ENCODE measurements around the gene ATG16L2.

The ATG16L2 gene

DNA sequence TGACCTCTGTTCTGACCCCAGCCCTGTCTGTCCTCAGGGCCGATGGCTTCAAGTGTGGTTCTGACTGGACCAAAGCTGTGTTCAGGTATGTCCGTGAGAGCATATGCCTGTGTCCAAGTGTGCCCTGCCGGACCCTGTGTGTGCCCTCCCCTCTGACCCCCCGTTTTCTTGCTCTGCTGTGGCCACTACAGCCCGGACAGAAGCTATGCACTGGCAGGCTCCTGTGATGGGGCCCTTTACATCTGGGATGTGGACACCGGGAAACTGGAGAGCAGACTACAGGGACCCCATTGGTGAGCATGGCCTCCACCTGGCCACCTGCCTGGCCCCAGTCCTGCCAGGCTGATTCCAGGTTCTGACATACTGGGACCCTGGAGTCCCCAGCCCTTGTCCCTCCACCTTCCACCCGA, 14.5 kb downstream of the ATG16L2 start:
- Histone ChIP-seq H3K14ac (ENCODE audit: low read length) (no peak overlapping the region), H3K4me3 (ENCODE audit: low read depth, low read length) (no peak overlapping the region), H3K9ac (ENCODE audit: low read length) (no peak overlapping the region), H4K8ac (ENCODE audit: low read depth, low read length) (no peak overlapping the region), H3K36me3 (ENCODE audit: control insufficient read depth in 1 of 2, insufficient read depth in 2 of 2, low read length in 2 of 2) (no peaks in the 10 kb centered on the region), H3K79me2 (ENCODE audit: control insufficient read depth, insufficient read depth, low read length, poor library complexity) (no peaks in the 10 kb centered on the region), H3K23ac (ENCODE audit: low read length) (no peak overlapping the region), H3K9me3 (ENCODE audit: insufficient read depth, low read depth, low read length) (no peaks in the 10 kb centered on the region), H2BK5ac (ENCODE audit: low read depth, low read length, poor library complexity) (no peak overlapping the region), H2AK5ac (ENCODE audit: low read length) (no peak overlapping the region), H3K4me1 (ENCODE audit: control insufficient read depth in 1 of 2, insufficient read depth in 2 of 2, low read length in 2 of 2) (peaks cover 0 to 4% of the 10 kb centered on the region in 2 experiments), H2BK120ac (ENCODE audit: insufficient read depth, low read length, poor library complexity) (no peak overlapping the region), H4K91ac (ENCODE audit: low read depth, low read length) (no peak overlapping the region), H3K4me2 (ENCODE audit: low read length) (no peak overlapping the region), H3K18ac (ENCODE audit: low read length) (no peak overlapping the region), H4K12ac (ENCODE audit: low read depth, low read length) (no peak overlapping the region), H2AFZ (ENCODE audit: insufficient read depth, low read length, poor library complexity) (no peak overlapping the region), H3K4ac (ENCODE audit: low read depth, low read length) (no peak overlapping the region), H3K27ac (ENCODE audit: low read depth, low read length) (no peak overlapping the region), H2BK12ac (ENCODE audit: low read length) (no peak overlapping the region), H3K79me1 (ENCODE audit: low read length) (no peaks in the 10 kb centered on the region), H3K27me3 (ENCODE audit: insufficient read depth, low read length) (no peaks in the 10 kb centered on the region)
- no peak for DNase-seq
- no CpG with 5 or more reads among the region's 7 CpGs for WGBS (ENCODE audit: extremely low coverage, insufficient coverage, insufficient read length)

DNA sequence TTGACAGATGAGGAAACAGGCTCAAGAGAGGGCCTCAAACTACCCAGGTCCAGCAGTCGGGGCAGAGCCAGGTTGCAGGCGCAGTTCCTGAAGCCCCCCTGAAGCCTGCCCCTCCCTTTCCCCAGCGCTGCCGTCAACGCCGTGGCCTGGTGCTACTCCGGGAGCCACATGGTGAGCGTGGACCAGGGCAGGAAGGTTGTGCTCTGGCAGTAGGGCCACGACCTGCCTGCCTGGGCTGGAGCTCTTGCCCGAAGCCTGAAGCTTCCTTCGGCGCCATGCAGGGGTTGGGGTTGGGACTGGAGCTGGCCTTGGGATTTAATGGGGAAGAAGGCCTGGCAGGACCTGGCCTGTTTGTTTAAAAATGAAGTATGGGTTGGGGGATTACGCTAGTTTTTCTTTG, 15.0 kb downstream of the ATG16L2 start:
- no peak overlapping the region for H4K12ac ChIP-seq (ENCODE audit: low read depth, low read length)
- H3K79me1 ChIP-seq (ENCODE audit: low read length) = no peaks in the 10 kb centered on the region
- H2AFZ ChIP-seq (ENCODE audit: insufficient read depth, low read length, poor library complexity) = no peak overlapping the region
- H3K36me3 ChIP-seq (ENCODE audit: control insufficient read depth in 1 of 2, insufficient read depth in 2 of 2, low read length in 2 of 2) = no peaks in the 10 kb centered on the region
- H3K18ac ChIP-seq (ENCODE audit: low read length) = no peak overlapping the region
- H4K8ac ChIP-seq (ENCODE audit: low read depth, low read length) = no peak overlapping the region
- WGBS (ENCODE audit: extremely low coverage, insufficient coverage, insufficient read length) = no CpG with 5 or more reads among the region's 13 CpGs
- no peak overlapping the region for H3K4me3 ChIP-seq (ENCODE audit: low read depth, low read length)
- no peaks in the 10 kb centered on the region for H3K79me2 ChIP-seq (ENCODE audit: control insufficient read depth, insufficient read depth, low read length, poor library complexity)
- peaks cover 0 to 4% of the 10 kb centered on the region in 2 experiments for H3K4me1 ChIP-seq (ENCODE audit: control insufficient read depth in 1 of 2, insufficient read depth in 2 of 2, low read length in 2 of 2)
- no peak overlapping the region for H3K23ac ChIP-seq (ENCODE audit: low read length)
- H3K9ac ChIP-seq (ENCODE audit: low read length) = no peak overlapping the region
- H3K4ac ChIP-seq (ENCODE audit: low read depth, low read length) = no peak overlapping the region
- H2BK12ac ChIP-seq (ENCODE audit: low read length) = peak overlapping the region; percentile 44
- no peak overlapping the region for H3K27ac ChIP-seq (ENCODE audit: low read depth, low read length)
- H2BK5ac ChIP-seq (ENCODE audit: low read depth, low read length, poor library complexity) = no peak overlapping the region
- no peak overlapping the region for H4K91ac ChIP-seq (ENCODE audit: low read depth, low read length)
- no peak overlapping the region for H3K14ac ChIP-seq (ENCODE audit: low read length)
- H3K4me2 ChIP-seq (ENCODE audit: low read length) = no peak overlapping the region
- no peak for DNase-seq
- H3K27me3 ChIP-seq (ENCODE audit: insufficient read depth, low read length) = no peaks in the 10 kb centered on the region
- no peaks in the 10 kb centered on the region for H3K9me3 ChIP-seq (ENCODE audit: insufficient read depth, low read depth, low read length)
- H2AK5ac ChIP-seq (ENCODE audit: low read length) = no peak overlapping the region
- H2BK120ac ChIP-seq (ENCODE audit: insufficient read depth, low read length, poor library complexity) = no peak overlapping the region

DNA sequence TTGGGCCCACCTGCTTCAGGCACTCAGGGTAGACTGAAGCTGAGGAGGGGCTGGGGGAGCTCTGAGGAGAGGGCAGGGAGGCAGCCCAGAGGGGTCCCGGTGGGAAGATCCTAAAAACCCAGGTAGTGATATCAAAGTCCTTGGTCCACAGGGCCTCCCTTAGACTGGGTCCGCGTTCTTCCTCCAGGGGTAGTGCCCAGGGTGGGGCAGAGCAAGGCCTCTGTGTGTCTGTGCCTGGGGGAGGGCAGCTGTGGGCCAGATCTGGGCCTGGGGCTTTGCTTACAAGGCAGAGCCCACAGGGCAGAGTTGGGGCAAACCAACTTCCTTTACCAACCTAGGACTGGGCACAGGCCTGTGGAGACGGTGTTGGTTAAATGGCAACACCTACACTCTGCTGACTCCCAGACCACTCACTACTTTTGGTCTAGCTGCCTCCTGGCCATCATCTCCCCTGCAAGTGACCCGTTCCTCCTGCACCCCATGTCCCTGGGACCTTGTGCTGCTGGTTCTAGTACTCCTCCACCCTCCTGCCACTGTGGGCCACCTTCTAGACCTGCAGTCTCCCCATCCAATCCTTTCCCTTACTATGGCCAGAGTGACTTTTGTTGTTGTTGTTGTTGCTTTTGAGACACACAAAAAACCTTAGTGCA, 15.8 kb downstream of the ATG16L2 start:
- Histone ChIP-seq H4K91ac (ENCODE audit: low read depth, low read length) (no peak overlapping the region), H2BK120ac (ENCODE audit: insufficient read depth, low read length, poor library complexity) (no peak overlapping the region), H3K18ac (ENCODE audit: low read length) (no peak overlapping the region), H3K9me3 (ENCODE audit: insufficient read depth, low read depth, low read length) (no peaks in the 10 kb centered on the region), H3K79me1 (ENCODE audit: low read length) (no peaks in the 10 kb centered on the region), H3K27ac (ENCODE audit: low read depth, low read length) (no peak overlapping the region), H3K4me2 (ENCODE audit: low read length) (no peak overlapping the region), H2BK12ac (ENCODE audit: low read length) (no peak overlapping the region), H2AFZ (ENCODE audit: insufficient read depth, low read length, poor library complexity) (no peak overlapping the region), H2AK5ac (ENCODE audit: low read length) (no peak overlapping the region), H3K4ac (ENCODE audit: low read depth, low read length) (no peak overlapping the region), H3K4me1 (ENCODE audit: control insufficient read depth in 1 of 2, insufficient read depth in 2 of 2, low read length in 2 of 2) (peaks cover 0 to 4% of the 10 kb centered on the region in 2 experiments), H3K36me3 (ENCODE audit: control insufficient read depth in 1 of 2, insufficient read depth in 2 of 2, low read length in 2 of 2) (no peaks in the 10 kb centered on the region), H3K27me3 (ENCODE audit: insufficient read depth, low read length) (no peaks in the 10 kb centered on the region), H3K79me2 (ENCODE audit: control insufficient read depth, insufficient read depth, low read length, poor library complexity) (no peaks in the 10 kb centered on the region), H3K23ac (ENCODE audit: low read length) (no peak overlapping the region), H4K8ac (ENCODE audit: low read depth, low read length) (no peak overlapping the region), H2BK5ac (ENCODE audit: low read depth, low read length, poor library complexity) (no peak overlapping the region), H3K14ac (ENCODE audit: low read length) (no peak overlapping the region), H4K12ac (ENCODE audit: low read depth, low read length) (no peak overlapping the region), H3K4me3 (ENCODE audit: low read depth, low read length) (no peak overlapping the region), H3K9ac (ENCODE audit: low read length) (no peak overlapping the region)
- no CpG with 5 or more reads among the region's 5 CpGs for WGBS (ENCODE audit: extremely low coverage, insufficient coverage, insufficient read length)
- no peak for DNase-seq

DNA sequence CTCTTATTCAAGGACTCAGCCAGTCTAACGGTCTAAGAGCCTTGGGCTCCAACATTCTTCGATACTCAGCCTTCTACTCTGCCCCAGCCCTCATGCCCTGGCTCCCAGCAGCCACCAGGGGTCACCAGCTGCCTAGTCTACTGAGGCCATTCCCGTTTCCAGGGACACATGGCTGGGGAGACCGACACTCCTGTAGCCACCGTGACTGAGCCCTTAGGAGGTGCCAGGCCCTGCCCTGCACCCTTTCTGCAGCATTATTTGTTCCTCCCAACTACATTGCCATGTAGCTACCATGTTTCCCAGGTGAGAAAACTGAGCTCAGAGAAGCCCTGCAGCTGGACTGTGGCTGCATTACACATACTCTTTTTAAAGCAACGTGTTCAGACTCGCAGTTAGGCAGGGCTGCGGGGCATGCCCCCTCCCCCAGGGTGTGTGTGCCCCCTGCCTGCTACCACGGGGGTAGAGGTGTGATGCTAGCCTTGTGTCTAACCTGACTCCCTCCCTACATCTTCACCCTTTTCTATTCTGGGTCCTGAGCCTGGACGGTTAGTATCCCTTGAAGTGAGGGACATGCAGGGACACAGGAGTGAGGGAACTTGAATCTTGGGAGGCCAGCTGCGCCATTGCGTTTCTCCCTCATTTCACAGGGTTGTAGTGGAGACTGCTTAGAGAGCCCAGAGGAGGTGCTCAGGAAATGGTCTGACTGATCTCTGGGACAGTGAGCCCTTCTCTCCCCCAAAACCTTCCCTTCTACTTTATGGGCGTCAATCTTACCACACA, 17.5 kb downstream of the ATG16L2 start:
- H3K9me3 ChIP-seq (ENCODE audit: insufficient read depth, low read depth, low read length) = no peaks in the 10 kb centered on the region
- H3K4me2 ChIP-seq (ENCODE audit: low read length) = no peak overlapping the region
- no peak overlapping the region for H3K23ac ChIP-seq (ENCODE audit: low read length)
- WGBS (ENCODE audit: extremely low coverage, insufficient coverage, insufficient read length) = no CpG with 5 or more reads among the region's 13 CpGs
- no peaks in the 10 kb centered on the region for H3K36me3 ChIP-seq (ENCODE audit: control insufficient read depth in 1 of 2, insufficient read depth in 2 of 2, low read length in 2 of 2)
- H3K27me3 ChIP-seq (ENCODE audit: insufficient read depth, low read length) = no peaks in the 10 kb centered on the region
- no peak overlapping the region for H3K9ac ChIP-seq (ENCODE audit: low read length)
- no peak overlapping the region for H4K8ac ChIP-seq (ENCODE audit: low read depth, low read length)
- H2BK12ac ChIP-seq (ENCODE audit: low read length) = no peak overlapping the region
- no peak overlapping the region for H2AK5ac ChIP-seq (ENCODE audit: low read length)
- H3K4me1 ChIP-seq (ENCODE audit: control insufficient read depth in 1 of 2, insufficient read depth in 2 of 2, low read length in 2 of 2) = peaks cover 0 to 4% of the 10 kb centered on the region in 2 experiments
- no peak overlapping the region for H3K18ac ChIP-seq (ENCODE audit: low read length)
- H4K91ac ChIP-seq (ENCODE audit: low read depth, low read length) = peak overlapping the region; percentile 17
- DNase-seq = peak; percentile 79 to 88
- H3K4ac ChIP-seq (ENCODE audit: low read depth, low read length) = no peak overlapping the region
- H3K27ac ChIP-seq (ENCODE audit: low read depth, low read length) = no peak overlapping the region
- no peaks in the 10 kb centered on the region for H3K79me2 ChIP-seq (ENCODE audit: control insufficient read depth, insufficient read depth, low read length, poor library complexity)
- no peak overlapping the region for H2AFZ ChIP-seq (ENCODE audit: insufficient read depth, low read length, poor library complexity)
- H3K79me1 ChIP-seq (ENCODE audit: low read length) = no peaks in the 10 kb centered on the region
- H3K4me3 ChIP-seq (ENCODE audit: low read depth, low read length) = no peak overlapping the region
- H4K12ac ChIP-seq (ENCODE audit: low read depth, low read length) = no peak overlapping the region
- no peak overlapping the region for H2BK120ac ChIP-seq (ENCODE audit: insufficient read depth, low read length, poor library complexity)
- no peak overlapping the region for H2BK5ac ChIP-seq (ENCODE audit: low read depth, low read length, poor library complexity)
- H3K14ac ChIP-seq (ENCODE audit: low read length) = no peak overlapping the region

Data from trophoblast cell (in vitro differentiated cells and primary cell).